CD4-positive, alpha-beta T cell treated with Interleukin-4 for 4 hours (primary cell): ENCODE measurements around the gene VAV3.

Experiments used
- DNase-seq: peaks from one replicate; pipeline ENCODE4 v3.0.0-alpha.2; 2020

VAV3 gene

GRCh38 chr1:107830526-107830925 is 134.5 kb downstream of the VAV3 start:
- DNase-seq: no peak

GRCh38 chr1:107830075-107830474 is 134.9 kb downstream of the VAV3 start:
- no peak for DNase-seq

GRCh38 chr1:107829036-107829770 is 135.8 kb downstream of the VAV3 start:
- DNase-seq: peak; percentile 61

GRCh38 chr1:107824946-107825345 is 140.0 kb downstream of the VAV3 start:
- no peak for DNase-seq

GRCh38 chr1:107821340-107821739 is 143.6 kb downstream of the VAV3 start:
- peak; percentile 39 for DNase-seq

GRCh38 chr1:107820801-107821200 is 144.2 kb downstream of the VAV3 start:
- peak; percentile 17 for DNase-seq

- DNase-seq: no peak
Observed at GRCh38 chr1:107817935-107818334, 147.0 kb downstream of the VAV3 start.

GRCh38 chr1:107817206-107817605 is 147.8 kb downstream of the VAV3 start:
- no peak for DNase-seq

GRCh38 chr1:107810291-107810951 is 154.6 kb downstream of the VAV3 start:
- no peak for DNase-seq

- DNase-seq: no peak
Observed at GRCh38 chr1:107807855-107808254, 157.1 kb downstream of the VAV3 start.

- DNase-seq: no peak
Observed at GRCh38 chr1:107807405-107807804, 157.6 kb downstream of the VAV3 start.

GRCh38 chr1:107806902-107807301 is 158.1 kb downstream of the VAV3 start:
- no peak for DNase-seq

- DNase-seq: no peak
Observed at GRCh38 chr1:107804741-107805140, 160.2 kb downstream of the VAV3 start.

GRCh38 chr1:107804134-107804533 is 160.8 kb downstream of the VAV3 start:
- peak; percentile 38 for DNase-seq

- DNase-seq: no peak
Observed at GRCh38 chr1:107803579-107803978, 161.4 kb downstream of the VAV3 start.

GRCh38 chr1:107802654-107803053 is 162.3 kb downstream of the VAV3 start:
- no peak for DNase-seq

- no peak for DNase-seq
Observed at GRCh38 chr1:107795994-107796393, 169.0 kb downstream of the VAV3 start.

GRCh38 chr1:107795441-107795840 is 169.5 kb downstream of the VAV3 start:
- DNase-seq: peak; percentile 45

- no peak for DNase-seq
Observed at GRCh38 chr1:107794571-107794970, 170.4 kb downstream of the VAV3 start.

GRCh38 chr1:107793896-107794453 is 171.0 kb downstream of the VAV3 start:
- DNase-seq: no peak

GRCh38 chr1:107791348-107791747 is 173.6 kb downstream of the VAV3 start:
- peak; percentile 33 for DNase-seq

GRCh38 chr1:107789817-107790524 is 175.0 kb downstream of the VAV3 start:
- DNase-seq: no peak
